Ovary (tissue), 3 donors: ENCODE results near the gene KBTBD2.

ENCODE experiments used
- CTCF ChIP-seq, 3 donors: fragments of 450-650 bp in 2 of 3; fragments of 200-600 bp in 1 of 3; IDR thresholded peaks; one replicate each; pipeline versions ENCODE4 v1.5.1 to v1.8.0; 2016 to 2022; ENCODE audit warnings: antibody characterized with exemption in 3 of 3, mild to moderate bottlenecking in 1 of 3
- POLR2A ChIP-seq: fragments of 450-650 bp; IDR thresholded peaks from one replicate; pipeline ENCODE4 v1.6.1; 2017; ENCODE audit warnings: antibody characterized with exemption, mild to moderate bottlenecking, moderate library complexity
- donor health status: DM: no; HTN: no; CAD: no.

- no peak for TF ChIP-seq POLR2A
- no peak for TF ChIP-seq CTCF (IDR thresholded peaks at IDR 0.05)
Measured at GRCh38 chr7:32890793-32891042, 842 bp downstream of the KBTBD2 start.
